HG03108 (cell line): ENCODE data around the gene CASP5.
A peak's percentile ranks its signal among the peaks of the same experiment; 100 is the strongest.
"Not testable (repeated sequence)": the region's sequence is repeated elsewhere in the genome, so short reads cannot be mapped to it uniquely, and the experiment has no call there.

Source experiments
- ATAC-seq: cut with Tn5 transposase; IDR thresholded peaks from one replicate; pipeline ENCODE4 v1.9.1; 2021; ENCODE audit warnings: moderate library complexity; ENCODE audit not compliant: unreplicated experiment

Gene CASP5

GRCh38 chr11:105023003-105023402 lies at the start of gene CASP5:
CASP5 (minus strand) TSS chr11:105023168; CDS start chr11:105023136, 32 bp downstream.
- no peak for ATAC-seq

- not testable (repeated sequence) for ATAC-seq
These were observed 49.1 kb upstream of the CASP5 start for GRCh38 chr11:105072080-105072479.

GRCh38 chr11:105071089-105071732 lies 48.2 kb upstream of the CASP5 start:
- no peak for ATAC-seq

GRCh38 chr11:105070306-105070705 lies 47.3 kb upstream of the CASP5 start:
- ATAC-seq = no peak

- ATAC-seq = not testable (repeated sequence)
These were observed 46.8 kb upstream of the CASP5 start for GRCh38 chr11:105069749-105070148.

- ATAC-seq = not testable (repeated sequence)
These were observed 40.4 kb upstream of the CASP5 start for GRCh38 chr11:105063245-105063941.

GRCh38 chr11:105057432-105057831 lies 34.5 kb upstream of the CASP5 start:
- ATAC-seq = no peak

GRCh38 chr11:105056446-105056845 lies 33.5 kb upstream of the CASP5 start:
- ATAC-seq = no peak

- no peak for ATAC-seq
These were observed 31.9 kb upstream of the CASP5 start for GRCh38 chr11:105054723-105055493.

- ATAC-seq = no peak
These were observed 29.5 kb upstream of the CASP5 start for GRCh38 chr11:105052487-105052886.

GRCh38 chr11:105051559-105051958 lies 28.6 kb upstream of the CASP5 start:
- ATAC-seq = no peak

- ATAC-seq = no peak
These were observed 26.5 kb upstream of the CASP5 start for GRCh38 chr11:105049481-105049880.

- no peak for ATAC-seq
These were observed 24.1 kb upstream of the CASP5 start for GRCh38 chr11:105046898-105047579.

GRCh38 chr11:105045676-105046296 lies 22.8 kb upstream of the CASP5 start:
- ATAC-seq = no peak

- ATAC-seq = peak; percentile 99
These were observed 21.9 kb upstream of the CASP5 start, which contains the start of gene CARD16 for GRCh38 chr11:105044557-105045524. CARD16 (minus strand) TSS chr11:105045335; CDS start chr11:105045297, 38 bp downstream.

- ATAC-seq = no peak
These were observed 19.2 kb upstream of the CASP5 start for GRCh38 chr11:105042178-105042577.

GRCh38 chr11:105040703-105041102 lies 17.7 kb upstream of the CASP5 start:
- no peak for ATAC-seq

- ATAC-seq = peak; percentile 89
These were observed 12.0 kb upstream of the CASP5 start, which contains the start of gene CASP1 for GRCh38 chr11:105034813-105035620. CASP1 (minus strand) TSS chr11:105035144; CDS start chr11:105035113, 31 bp downstream.
